Activated CD4-positive, alpha-beta T cell treated with anti-CD3 and anti-CD28 coated beads for 36 hours (primary cell): ENCODE data around the gene SESN1. TPM values are rescaled to one million over a fixed set of nuclear protein-coding genes. Genes with fewer than 3 reads are reported as not detected.

Source experiments
- ATAC-seq: fragments of 200-7000 bp; cut with Tn5 transposase; one replicate; pipeline ENCODE4 v1.10.0; 2021; ENCODE audit warnings: mild to moderate bottlenecking, moderate library complexity
- CTCF ChIA-PET: fragments of 350-600 bp; sonication (Branson Sonifier 250); formaldehyde crosslinking; loops from one replicate; lab custom pipeline; 2021; ENCODE audit warnings: antibody characterized with exemption; lab: Charles Lee
- POLR2A ChIA-PET: fragments of 350-600 bp; sonication (Branson Sonifier 250); formaldehyde crosslinking; loops from one replicate; lab custom pipeline; 2021; ENCODE audit warnings: antibody characterized with exemption, inconsistent platforms; lab: Charles Lee
- DNase-seq: peaks from one replicate; pipeline ENCODE4 v3.0.0-alpha.2; 2020
- H3K27ac Mint-ChIP-seq: one replicate; pipeline ENCODE4 v1.8.0; 2021; ENCODE audit warnings: mixed read lengths
- H3K27me3 Mint-ChIP-seq: one replicate; pipeline ENCODE4 v1.8.0; 2021; ENCODE audit warnings: mixed read lengths
- H3K36me3 Mint-ChIP-seq: one replicate; pipeline ENCODE4 v1.8.0; 2021; ENCODE audit warnings: low read depth, mixed read lengths
- H3K4me1 Mint-ChIP-seq: one replicate; pipeline ENCODE4 v1.8.0; 2021; ENCODE audit warnings: mixed read lengths
- H3K4me3 Mint-ChIP-seq: one replicate; pipeline ENCODE4 v1.8.0; 2021; ENCODE audit warnings: mild to moderate bottlenecking, moderate library complexity, mixed read lengths
- H3K9me3 Mint-ChIP-seq: one replicate; pipeline ENCODE4 v1.8.0; 2021; ENCODE audit warnings: low read depth, mixed read lengths
- intact Hi-C, 2 experiments: fragments of 100-400 bp; cut with DNase I in 1 of 2; cut with micrococcal nuclease in 1 of 2; formaldehyde crosslinking; loops; one replicate each; pipeline versions ENCODE4 v1.14.2 to v1.15.1; 2022 to 2024; cut with DNase I, micrococcal nuclease
- total RNA-seq, 2 experiments: library from RNA; stranded (reverse); gene quantifications; one replicate each; pipeline ENCODE4 v1.2.3, GENCODE V29; 2021

Gene SESN1
- total RNA-seq, 2 experiments from 2014 or later: 9.7 to 10.0 TPM

- intact Hi-C loops: no loop called here
- H3K27me3 Mint-ChIP-seq: no peaks in the 10 kb centered on the region
- no peak overlapping the region for H3K27ac Mint-ChIP-seq
- no peaks in the 10 kb centered on the region for H3K36me3 Mint-ChIP-seq
- DNase-seq (no peak), ATAC-seq (no peak)
- POLR2A ChIA-PET: interaction anchor here (0.6 kb wide), 1 partner anchor 25 kb away, joined by 3 read pairs; no protein-coding TSS in a partner anchor
- no peaks in the 10 kb centered on the region for H3K9me3 Mint-ChIP-seq
- peaks cover 36% of the 10 kb centered on the region for H3K4me1 Mint-ChIP-seq
- no peak overlapping the region for H3K4me3 Mint-ChIP-seq
- CTCF ChIA-PET: interaction anchor here (0.6 kb wide), 1 partner anchor 464 kb away, joined by 3 read pairs; no protein-coding TSS in a partner anchor
Observed at GRCh38 chr6:108948181-108948661, 146.4 kb downstream of the SESN1 start.

DNA sequence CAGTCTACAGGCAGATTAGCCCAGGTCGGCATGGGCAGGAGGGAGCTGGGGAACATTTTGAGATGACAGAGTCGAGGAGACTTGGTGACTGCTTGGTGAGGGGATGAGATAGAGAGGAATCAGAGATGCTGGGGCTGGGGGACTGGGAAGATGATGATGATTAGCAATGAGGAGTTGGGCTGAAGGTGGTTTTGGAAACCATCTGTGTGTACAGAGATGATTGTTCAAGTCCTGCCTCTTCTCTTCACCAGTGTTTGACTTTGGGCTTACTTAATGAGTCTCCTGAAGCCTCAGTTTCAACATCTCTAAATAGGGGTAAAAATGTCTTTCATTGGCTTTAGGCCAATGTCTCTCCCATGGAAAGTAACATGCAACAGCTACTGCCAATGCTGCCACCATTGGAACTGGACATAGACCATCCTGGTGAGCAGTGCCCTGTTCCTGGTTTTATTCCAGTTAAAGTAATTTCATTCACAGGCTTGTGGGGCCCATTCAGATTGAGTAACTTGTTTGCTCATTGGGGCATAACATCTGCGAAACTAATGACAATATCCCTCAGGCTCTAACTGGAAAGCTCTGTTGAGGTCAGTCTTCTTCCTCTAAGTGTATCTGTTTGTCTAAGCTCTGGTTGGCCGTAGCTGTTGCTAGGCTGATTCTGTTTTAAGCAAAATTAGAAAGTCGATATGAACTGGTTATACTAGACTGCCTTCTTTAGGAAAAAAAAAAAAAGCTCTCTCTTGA, 147.4 kb downstream of the SESN1 start:
- Mint-ChIP-seq H3K27ac (no peak overlapping the region), H3K27me3 (no peaks in the 10 kb centered on the region), H3K9me3 (no peaks in the 10 kb centered on the region), H3K4me1 (peaks cover 45% of the 10 kb centered on the region), H3K4me3 (no peak overlapping the region), H3K36me3 (no peaks in the 10 kb centered on the region)
- ATAC-seq (peak; percentile 58), DNase-seq (no peak)
- intact Hi-C loops: no loop called here
- ChIA-PET CTCF (interaction anchor here (0.6 to 1.1 kb wide), 4 partner anchors 108 to 465 kb away, joined by 3 read pairs; no protein-coding TSS in a partner anchor), POLR2A (interaction anchor here (0.6 kb wide), 1 partner anchor 24 kb away, joined by 3 read pairs; no protein-coding TSS in a partner anchor)

DNA sequence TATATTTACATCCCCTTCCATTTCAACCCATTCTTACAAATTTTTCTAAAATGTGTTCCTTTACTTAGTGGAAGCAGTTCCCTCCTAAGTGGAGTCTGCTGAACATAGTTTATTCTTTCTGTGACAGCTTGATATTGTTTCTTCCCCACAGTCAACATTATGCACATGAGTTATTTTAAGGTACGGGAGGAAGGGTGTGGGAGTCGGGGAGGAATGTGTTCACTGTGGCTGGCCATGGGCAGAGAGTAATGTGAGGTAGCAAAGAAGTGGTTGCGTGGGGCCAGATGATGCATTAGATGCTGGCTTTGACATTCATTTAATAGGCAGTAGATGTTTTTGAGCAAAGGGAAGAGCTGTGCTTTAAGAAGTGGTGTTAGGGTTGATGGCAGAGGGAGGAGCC, 148.0 kb downstream of the SESN1 start:
- no peak for DNase-seq
- Mint-ChIP-seq H3K4me3 (no peak overlapping the region), H3K27me3 (no peaks in the 10 kb centered on the region), H3K9me3 (no peaks in the 10 kb centered on the region), H3K36me3 (no peaks in the 10 kb centered on the region), H3K4me1 (peaks cover 50% of the 10 kb centered on the region), H3K27ac (no peak overlapping the region)
- ChIA-PET POLR2A (no interaction called here), CTCF (interaction anchor here (1.1 to 1.2 kb wide), 2 partner anchors 145 to 152 kb away, joined by 3 to 4 read pairs; no protein-coding TSS in a partner anchor)
- intact Hi-C loops: no loop called here
- no peak for ATAC-seq

DNA sequence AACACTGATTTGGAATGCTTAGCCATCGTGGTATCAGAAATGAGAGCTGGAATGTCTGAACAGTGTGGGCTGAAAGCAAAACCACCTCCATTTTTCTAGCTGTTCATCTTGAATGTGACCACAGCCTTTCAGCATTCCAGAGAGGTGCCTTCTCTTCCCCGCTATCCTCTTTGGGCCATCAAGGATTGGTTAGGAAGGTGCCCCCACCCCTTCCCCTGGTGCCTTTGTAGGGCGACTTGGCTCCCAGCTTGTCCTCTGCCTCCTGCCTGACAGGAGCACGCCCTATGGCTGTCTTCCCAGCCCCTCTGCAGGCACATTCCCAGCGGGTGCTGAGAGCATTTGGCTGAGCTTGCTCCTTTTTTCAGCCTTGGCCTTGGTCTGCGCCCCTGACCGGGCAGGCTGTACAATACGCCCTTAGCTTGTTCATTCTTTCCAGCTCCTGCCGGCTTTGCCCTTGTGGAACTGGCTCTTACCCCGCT, 148.9 kb downstream of the SESN1 start:
- CTCF ChIA-PET: interaction anchor here (1.2 kb wide), 1 partner anchor 151 kb away, joined by 4 read pairs; no protein-coding TSS in a partner anchor
- POLR2A ChIA-PET: no interaction called here
- Mint-ChIP-seq H3K9me3 (no peaks in the 10 kb centered on the region), H3K4me1 (peaks cover 52% of the 10 kb centered on the region), H3K27me3 (no peaks in the 10 kb centered on the region), H3K27ac (no peak overlapping the region), H3K36me3 (no peaks in the 10 kb centered on the region), H3K4me3 (no peak overlapping the region)
- ATAC-seq (no peak), DNase-seq (no peak)
- intact Hi-C loops: no loop called here

- H3K36me3 Mint-ChIP-seq: no peaks in the 10 kb centered on the region
- ATAC-seq: no peak
- CTCF ChIA-PET: interaction anchor here (0.6 kb wide), 1 partner anchor 20 kb away, joined by 4 read pairs; no protein-coding TSS in a partner anchor
- peaks cover 52% of the 10 kb centered on the region for H3K4me1 Mint-ChIP-seq
- H3K27ac Mint-ChIP-seq: no peak overlapping the region
- H3K27me3 Mint-ChIP-seq: no peaks in the 10 kb centered on the region
- POLR2A ChIA-PET: interaction anchor here (0.6 kb wide), 1 partner anchor 1743 kb away, joined by 3 read pairs; no protein-coding TSS in a partner anchor
- intact Hi-C loops: no loop called here
- H3K9me3 Mint-ChIP-seq: no peaks in the 10 kb centered on the region
- H3K4me3 Mint-ChIP-seq: no peak overlapping the region
- DNase-seq: no peak
Observed at GRCh38 chr6:108944707-108945680, 149.7 kb downstream of the SESN1 start.

GRCh38 chr6:108944071-108944470, 150.6 kb downstream of the SESN1 start:
- DNase-seq (no peak), ATAC-seq (no peak)
- Mint-ChIP-seq H3K4me1 (peaks cover 53% of the 10 kb centered on the region), H3K4me3 (no peak overlapping the region), H3K36me3 (no peaks in the 10 kb centered on the region), H3K9me3 (no peaks in the 10 kb centered on the region), H3K27me3 (no peaks in the 10 kb centered on the region), H3K27ac (no peak overlapping the region)
- CTCF ChIA-PET: interaction anchor here (0.9 to 1.3 kb wide), 3 partner anchors 11 to 127 kb away, joined by 3 to 4 read pairs (median 3); no protein-coding TSS in a partner anchor
- intact Hi-C loops: no loop called here
- POLR2A ChIA-PET: no interaction called here

GRCh38 chr6:108942556-108943492, 151.8 kb downstream of the SESN1 start:
- no peaks in the 10 kb centered on the region for H3K27me3 Mint-ChIP-seq
- POLR2A ChIA-PET: interaction anchor here (0.7 kb wide), 1 partner anchor 60 kb away, joined by 4 read pairs; no protein-coding TSS in a partner anchor
- H3K4me1 Mint-ChIP-seq: peaks cover 50% of the 10 kb centered on the region
- intact Hi-C loops: no loop called here
- peak overlapping the region; percentile 71 for H3K27ac Mint-ChIP-seq
- H3K9me3 Mint-ChIP-seq: no peaks in the 10 kb centered on the region
- no peaks in the 10 kb centered on the region for H3K36me3 Mint-ChIP-seq
- H3K4me3 Mint-ChIP-seq: peak overlapping the region; percentile 38
- CTCF ChIA-PET: interaction anchor here (0.5 to 1.3 kb wide), 7 partner anchors 9 to 129 kb away, joined by 3 to 4 read pairs (median 3); no protein-coding TSS in a partner anchor
- DNase-seq: peak; percentile 70
- peak; percentile 88 for ATAC-seq

- peaks cover 44% of the 10 kb centered on the region for H3K4me1 Mint-ChIP-seq
- no peak overlapping the region for H3K27ac Mint-ChIP-seq
- DNase-seq: no peak
- H3K9me3 Mint-ChIP-seq: no peaks in the 10 kb centered on the region
- CTCF ChIA-PET: interaction anchor here (1.0 to 1.1 kb wide), 2 partner anchors 9 to 17 kb away, joined by 3 to 4 read pairs; no protein-coding TSS in a partner anchor
- ATAC-seq: no peak
- no peak overlapping the region for H3K4me3 Mint-ChIP-seq
- intact Hi-C loops: no loop called here
- no peaks in the 10 kb centered on the region for H3K27me3 Mint-ChIP-seq
- H3K36me3 Mint-ChIP-seq: no peaks in the 10 kb centered on the region
- POLR2A ChIA-PET: no interaction called here
Observed at GRCh38 chr6:108941859-108942258, 152.8 kb downstream of the SESN1 start.

DNA sequence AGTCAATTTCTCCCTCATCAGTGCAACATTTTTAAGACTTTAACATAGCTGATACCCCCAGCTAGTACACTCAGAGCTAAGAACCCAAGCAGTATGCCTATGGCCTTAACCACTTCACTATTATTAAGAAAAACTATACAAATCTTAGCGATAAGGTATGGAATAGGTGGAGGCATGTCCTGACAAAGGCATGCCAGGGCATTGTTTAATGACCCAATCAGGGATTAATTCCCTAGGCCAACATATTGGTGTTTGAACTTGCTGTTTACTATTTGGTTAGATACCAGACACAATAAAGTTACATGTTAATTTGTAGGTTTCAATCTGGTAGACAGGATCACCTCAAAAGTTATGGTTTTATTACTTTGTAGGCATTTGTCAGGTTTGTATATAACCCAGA, 153.4 kb downstream of the SESN1 start:
- no peak for DNase-seq
- ChIA-PET CTCF (interaction anchor here (1.0 to 1.6 kb wide), 2 partner anchors 8 to 130 kb away, joined by 3 read pairs; no protein-coding TSS in a partner anchor), POLR2A (no interaction called here)
- Mint-ChIP-seq H3K36me3 (no peaks in the 10 kb centered on the region), H3K4me1 (peaks cover 38% of the 10 kb centered on the region), H3K9me3 (no peaks in the 10 kb centered on the region), H3K27ac (no peak overlapping the region), H3K4me3 (no peak overlapping the region), H3K27me3 (no peaks in the 10 kb centered on the region)
- intact Hi-C loops: no loop called here
- no peak for ATAC-seq

- Mint-ChIP-seq H3K4me3 (no peak overlapping the region), H3K9me3 (no peaks in the 10 kb centered on the region), H3K36me3 (no peaks in the 10 kb centered on the region), H3K27me3 (no peaks in the 10 kb centered on the region), H3K27ac (no peak overlapping the region), H3K4me1 (peaks cover 37% of the 10 kb centered on the region)
- intact Hi-C loops: no loop called here
- no peak for DNase-seq
- ChIA-PET CTCF (interaction anchor here (1.6 kb wide), 1 partner anchor 131 kb away, joined by 3 read pairs; no protein-coding TSS in a partner anchor), POLR2A (no interaction called here)
- no peak for ATAC-seq
Observed at GRCh38 chr6:108940741-108941140, 153.9 kb downstream of the SESN1 start.
